ENCODE results near the gene CHCHD6.
A peak's percentile ranks its signal among the peaks of the same experiment; 100 is the strongest.

Gene CHCHD6

GRCh38 chr3:126998320-126998719, 294.3 kb downstream of the CHCHD6 start:
- H3K4me3 ChIP-seq (ENCODE audit: extremely low read depth, insufficient read depth, low read length, poor library complexity, severe bottlenecking) = no peak overlapping the region
- peaks cover 21% of the 10 kb centered on the region for H3K4me1 ChIP-seq (ENCODE audit: control insufficient read depth, insufficient read depth, low read length, poor library complexity, severe bottlenecking)
- peaks cover 30% of the 10 kb centered on the region for H3K36me3 ChIP-seq (ENCODE audit: control insufficient read depth, insufficient read depth, low read length)
- no peaks in the 10 kb centered on the region for H3K9me3 ChIP-seq (ENCODE audit: control insufficient read depth, low read length)
- H3K27ac ChIP-seq (ENCODE audit: low read depth, low read length, severe bottlenecking) = no peak overlapping the region
- WGBS, 2 experiments (ENCODE audit: insufficient coverage in 2 of 2) = 86 to 100% methylated on average over 1 to 3 of the region's 4 CpGs

GRCh38 chr3:126998728-126999127, 294.7 kb downstream of the CHCHD6 start:
- Histone ChIP-seq H3K4me1 (ENCODE audit: control insufficient read depth, insufficient read depth, low read length, poor library complexity, severe bottlenecking) (peaks cover 21% of the 10 kb centered on the region), H3K36me3 (ENCODE audit: control insufficient read depth, insufficient read depth, low read length) (peaks cover 33% of the 10 kb centered on the region), H3K9me3 (ENCODE audit: control insufficient read depth, low read length) (no peaks in the 10 kb centered on the region), H3K27ac (ENCODE audit: low read depth, low read length, severe bottlenecking) (no peak overlapping the region), H3K4me3 (ENCODE audit: extremely low read depth, insufficient read depth, low read length, poor library complexity, severe bottlenecking) (no peak overlapping the region)
- 57 to 94% methylated on average over 2 of the region's 3 CpGs for WGBS, 2 experiments (ENCODE audit: insufficient coverage in 2 of 2)

GRCh38 chr3:126999383-126999782, 295.3 kb downstream of the CHCHD6 start:
- WGBS, 2 experiments (ENCODE audit: insufficient coverage in 2 of 2) = 90 to 93% methylated on average over 13 to 14 of the region's 15 CpGs
- Histone ChIP-seq H3K4me3 (ENCODE audit: extremely low read depth, insufficient read depth, low read length, poor library complexity, severe bottlenecking) (no peak overlapping the region), H3K36me3 (ENCODE audit: control insufficient read depth, insufficient read depth, low read length) (peaks cover 29% of the 10 kb centered on the region), H3K27ac (ENCODE audit: low read depth, low read length, severe bottlenecking) (no peak overlapping the region), H3K9me3 (ENCODE audit: control insufficient read depth, low read length) (no peaks in the 10 kb centered on the region), H3K4me1 (ENCODE audit: control insufficient read depth, insufficient read depth, low read length, poor library complexity, severe bottlenecking) (peaks cover 21% of the 10 kb centered on the region)

- peaks cover 21% of the 10 kb centered on the region for H3K4me1 ChIP-seq (ENCODE audit: control insufficient read depth, insufficient read depth, low read length, poor library complexity, severe bottlenecking)
- H3K4me3 ChIP-seq (ENCODE audit: extremely low read depth, insufficient read depth, low read length, poor library complexity, severe bottlenecking) = no peak overlapping the region
- 94 to 98% methylated on average over 14 to 15 of the region's 15 CpGs for WGBS, 2 experiments (ENCODE audit: insufficient coverage in 2 of 2)
- H3K36me3 ChIP-seq (ENCODE audit: control insufficient read depth, insufficient read depth, low read length) = peaks cover 22% of the 10 kb centered on the region
- no peak overlapping the region for H3K27ac ChIP-seq (ENCODE audit: low read depth, low read length, severe bottlenecking)
- no peaks in the 10 kb centered on the region for H3K9me3 ChIP-seq (ENCODE audit: control insufficient read depth, low read length)
These were observed 296.1 kb downstream of the CHCHD6 start for GRCh38 chr3:127000119-127000518.

- Histone ChIP-seq H3K4me1 (ENCODE audit: control insufficient read depth, insufficient read depth, low read length, poor library complexity, severe bottlenecking) (peaks cover 23% of the 10 kb centered on the region), H3K36me3 (ENCODE audit: control insufficient read depth, insufficient read depth, low read length) (peaks cover 20% of the 10 kb centered on the region), H3K9me3 (ENCODE audit: control insufficient read depth, low read length) (no peaks in the 10 kb centered on the region), H3K27ac (ENCODE audit: low read depth, low read length, severe bottlenecking) (no peak overlapping the region), H3K4me3 (ENCODE audit: extremely low read depth, insufficient read depth, low read length, poor library complexity, severe bottlenecking) (no peak overlapping the region)
- 93 to 94% methylated on average over 9 to 12 of the region's 12 CpGs for WGBS, 2 experiments (ENCODE audit: insufficient coverage in 2 of 2)
These were observed 296.7 kb downstream of the CHCHD6 start for GRCh38 chr3:127000761-127001160.

GRCh38 chr3:127001486-127002194, 297.6 kb downstream of the CHCHD6 start:
- Histone ChIP-seq H3K9me3 (ENCODE audit: control insufficient read depth, low read length) (no peaks in the 10 kb centered on the region), H3K4me1 (ENCODE audit: control insufficient read depth, insufficient read depth, low read length, poor library complexity, severe bottlenecking) (peaks cover 27% of the 10 kb centered on the region), H3K36me3 (ENCODE audit: control insufficient read depth, insufficient read depth, low read length) (peaks cover 20% of the 10 kb centered on the region), H3K4me3 (ENCODE audit: extremely low read depth, insufficient read depth, low read length, poor library complexity, severe bottlenecking) (no peak overlapping the region), H3K27ac (ENCODE audit: low read depth, low read length, severe bottlenecking) (peak overlapping the region; percentile 64)
- WGBS, 2 experiments (ENCODE audit: insufficient coverage in 2 of 2) = 69 to 76% methylated on average over 17 to 22 of the region's 23 CpGs

- H3K9me3 ChIP-seq (ENCODE audit: control insufficient read depth, low read length) = no peaks in the 10 kb centered on the region
- no peak overlapping the region for H3K4me3 ChIP-seq (ENCODE audit: extremely low read depth, insufficient read depth, low read length, poor library complexity, severe bottlenecking)
- H3K36me3 ChIP-seq (ENCODE audit: control insufficient read depth, insufficient read depth, low read length) = peaks cover 25% of the 10 kb centered on the region
- peaks cover 27% of the 10 kb centered on the region for H3K4me1 ChIP-seq (ENCODE audit: control insufficient read depth, insufficient read depth, low read length, poor library complexity, severe bottlenecking)
- peak overlapping the region; percentile 81 for H3K27ac ChIP-seq (ENCODE audit: low read depth, low read length, severe bottlenecking)
- WGBS, 2 experiments (ENCODE audit: insufficient coverage in 2 of 2) = 45 to 60% methylated on average over 17 to 20 of the region's 26 CpGs
These were observed 298.4 kb downstream of the CHCHD6 start for GRCh38 chr3:127002195-127003174.

- WGBS, 2 experiments (ENCODE audit: insufficient coverage in 2 of 2) = 96 to 99% methylated on average over 9 to 11 of the region's 12 CpGs
- Histone ChIP-seq H3K36me3 (ENCODE audit: control insufficient read depth, insufficient read depth, low read length) (peaks cover 24% of the 10 kb centered on the region), H3K4me3 (ENCODE audit: extremely low read depth, insufficient read depth, low read length, poor library complexity, severe bottlenecking) (no peak overlapping the region), H3K27ac (ENCODE audit: low read depth, low read length, severe bottlenecking) (no peak overlapping the region), H3K9me3 (ENCODE audit: control insufficient read depth, low read length) (no peaks in the 10 kb centered on the region), H3K4me1 (ENCODE audit: control insufficient read depth, insufficient read depth, low read length, poor library complexity, severe bottlenecking) (peaks cover 27% of the 10 kb centered on the region)
These were observed 299.1 kb downstream of the CHCHD6 start for GRCh38 chr3:127003175-127003555.

- no peak overlapping the region for H3K27ac ChIP-seq (ENCODE audit: low read depth, low read length, severe bottlenecking)
- H3K9me3 ChIP-seq (ENCODE audit: control insufficient read depth, low read length) = no peaks in the 10 kb centered on the region
- 90 to 94% methylated on average over 5 of the region's 7 CpGs for WGBS, 2 experiments (ENCODE audit: insufficient coverage in 2 of 2)
- H3K4me1 ChIP-seq (ENCODE audit: control insufficient read depth, insufficient read depth, low read length, poor library complexity, severe bottlenecking) = peaks cover 27% of the 10 kb centered on the region
- H3K4me3 ChIP-seq (ENCODE audit: extremely low read depth, insufficient read depth, low read length, poor library complexity, severe bottlenecking) = no peak overlapping the region
- peaks cover 27% of the 10 kb centered on the region for H3K36me3 ChIP-seq (ENCODE audit: control insufficient read depth, insufficient read depth, low read length)
These were observed 299.7 kb downstream of the CHCHD6 start for GRCh38 chr3:127003601-127004280.

GRCh38 chr3:127004641-127005397, 300.8 kb downstream of the CHCHD6 start:
- WGBS, 2 experiments (ENCODE audit: insufficient coverage in 2 of 2) = 94 to 96% methylated on average over 28 to 32 of the region's 32 CpGs
- no peak overlapping the region for H3K27ac ChIP-seq (ENCODE audit: low read depth, low read length, severe bottlenecking)
- H3K4me3 ChIP-seq (ENCODE audit: extremely low read depth, insufficient read depth, low read length, poor library complexity, severe bottlenecking) = no peak overlapping the region
- H3K9me3 ChIP-seq (ENCODE audit: control insufficient read depth, low read length) = no peaks in the 10 kb centered on the region
- peaks cover 28% of the 10 kb centered on the region for H3K36me3 ChIP-seq (ENCODE audit: control insufficient read depth, insufficient read depth, low read length)
- H3K4me1 ChIP-seq (ENCODE audit: control insufficient read depth, insufficient read depth, low read length, poor library complexity, severe bottlenecking) = peaks cover 27% of the 10 kb centered on the region
